GM23338 (cell line): Measurements from ENCODE around the gene TECPR2.

Source experiments
- CREB1 ChIP-seq: fragments of 250-450 bp; sonication (Bioruptor Pico); IDR thresholded peaks from 2 replicates; pipeline ENCODE4 v1.5.0; 2020; ENCODE audit warnings: low read depth, mild to moderate bottlenecking, moderate library complexity
- CTCF ChIP-seq, 2 experiments: fragments of 200-600 bp in 1 of 2; sonication (generic) in 1 of 2; conservative IDR thresholded peaks; 2 replicates each; pipeline versions ENCODE4 v1.5.1 to v1.6.1; 2016 to 2017; ENCODE audit warnings: antibody characterized with exemption in 2 of 2, low read depth in 2 of 2, mild to moderate bottlenecking in 2 of 2, moderate library complexity in 1 of 2
- EZH2 ChIP-seq: fragments of 200-600 bp; sonication (generic); IDR thresholded peaks from one replicate; pipeline ENCODE4 v1.8.0; 2017; ENCODE audit warnings: antibody characterized with exemption, mild to moderate bottlenecking, low read depth; ENCODE audit not compliant: unreplicated experiment
- EZH2phosphoT487 ChIP-seq: fragments of 200-600 bp; sonication (generic); IDR thresholded peaks from one replicate; pipeline ENCODE4 v1.8.1; 2018; ENCODE audit warnings: antibody characterized with exemption; ENCODE audit not compliant: unreplicated experiment
- JUNB ChIP-seq: IDR thresholded peaks from one replicate; pipeline ENCODE4 v1.6.1; 2016; ENCODE audit warnings: antibody characterized with exemption; ENCODE audit not compliant: unreplicated experiment
- NANOG ChIP-seq: IDR thresholded peaks from 2 replicates; pipeline ENCODE4 v1.6.1; 2016; ENCODE audit warnings: antibody characterized with exemption, borderline replicate concordance
- POLR2AphosphoS5 ChIP-seq: IDR thresholded peaks from 2 replicates; pipeline ENCODE4 v1.6.1; 2016; ENCODE audit warnings: antibody characterized with exemption, low read depth
- REST ChIP-seq: IDR thresholded peaks from one replicate; pipeline ENCODE4 v1.6.1; 2018; ENCODE audit warnings: antibody characterized with exemption; ENCODE audit not compliant: unreplicated experiment
- ZNF331 ChIP-seq: fragments of 250-450 bp; sonication (Bioruptor Pico); IDR thresholded peaks from 2 replicates; pipeline ENCODE4 v1.5.0; 2020; ENCODE audit warnings: low read depth, mild to moderate bottlenecking, moderate library complexity

- TF ChIP-seq CTCF (conservative IDR thresholded peaks at IDR 0.05; ENCODE audit: low read depth in 2 of 2) (no peak), EZH2 (no peak), POLR2AphosphoS5 (no peak), EZH2phosphoT487 (no peak), REST (no peak), JUNB (no peak), CREB1 (no peak), NANOG (no peak), ZNF331 (CRISPR knock-in tag) (no peak)
These were observed 27.6 kb upstream of the TECPR2 start for GRCh38 chr14:102335163-102335562.
